ENCODE results near the gene CASP2. TPM values are rescaled to one million over a fixed set of nuclear protein-coding genes. Genes with fewer than 3 reads are reported as not detected.

Gene CASP2
- total RNA-seq, 1 donor from 2014 or later: 39.8 TPM

DNA sequence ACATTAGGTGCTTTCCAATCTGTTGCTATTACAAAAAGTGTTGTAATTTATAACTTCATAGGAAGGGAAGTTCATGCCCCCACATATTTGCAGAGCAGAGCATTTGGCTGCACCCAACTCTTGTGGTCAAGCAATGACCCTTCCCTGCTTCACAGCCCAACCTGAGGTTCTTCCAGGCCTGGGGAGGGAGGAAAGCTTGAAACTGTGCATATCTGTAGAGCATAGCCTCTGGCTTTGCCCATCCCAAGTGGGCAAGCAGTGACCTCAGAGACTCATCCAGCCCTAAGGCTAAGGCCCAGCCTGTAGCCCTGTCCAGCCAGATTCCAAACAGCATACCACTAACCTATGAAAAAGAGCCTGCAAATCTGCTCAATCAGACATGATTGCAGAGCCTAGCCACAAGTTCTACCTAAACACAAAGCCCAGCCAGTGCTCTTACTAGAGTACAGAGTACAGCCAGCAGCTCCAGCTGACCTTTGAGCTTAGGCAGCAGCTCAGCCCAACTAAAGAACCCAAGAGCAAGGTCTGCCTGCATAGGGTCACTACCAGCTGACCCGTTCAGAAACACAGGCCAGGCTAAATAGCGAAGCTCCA is 39.3 kb upstream of the CASP2 start:
- H3K27ac Mint-ChIP-seq: no peak overlapping the region
- no peak overlapping the region for H3K4me2 ChIP-seq
- H3K36me3 ChIP-seq: no peaks in the 10 kb centered on the region
- no peaks in the 10 kb centered on the region for H3K4me1 ChIP-seq
- no peak overlapping the region for H2AFZ ChIP-seq (replicated peaks)
- no peaks in the 10 kb centered on the region for H3K9me3 ChIP-seq (ENCODE audit: low read depth)
- no peak overlapping the region for H3K4me3 Mint-ChIP-seq
- H4K20me1 ChIP-seq (ENCODE audit: low read depth): no peaks in the 10 kb centered on the region
- peaks cover 12% of the 10 kb centered on the region for H3K9me3 Mint-ChIP-seq
- no peak for TF ChIP-seq EZH2 (IDR thresholded peaks at IDR 0.05)
- TF ChIP-seq, protein P1, sequence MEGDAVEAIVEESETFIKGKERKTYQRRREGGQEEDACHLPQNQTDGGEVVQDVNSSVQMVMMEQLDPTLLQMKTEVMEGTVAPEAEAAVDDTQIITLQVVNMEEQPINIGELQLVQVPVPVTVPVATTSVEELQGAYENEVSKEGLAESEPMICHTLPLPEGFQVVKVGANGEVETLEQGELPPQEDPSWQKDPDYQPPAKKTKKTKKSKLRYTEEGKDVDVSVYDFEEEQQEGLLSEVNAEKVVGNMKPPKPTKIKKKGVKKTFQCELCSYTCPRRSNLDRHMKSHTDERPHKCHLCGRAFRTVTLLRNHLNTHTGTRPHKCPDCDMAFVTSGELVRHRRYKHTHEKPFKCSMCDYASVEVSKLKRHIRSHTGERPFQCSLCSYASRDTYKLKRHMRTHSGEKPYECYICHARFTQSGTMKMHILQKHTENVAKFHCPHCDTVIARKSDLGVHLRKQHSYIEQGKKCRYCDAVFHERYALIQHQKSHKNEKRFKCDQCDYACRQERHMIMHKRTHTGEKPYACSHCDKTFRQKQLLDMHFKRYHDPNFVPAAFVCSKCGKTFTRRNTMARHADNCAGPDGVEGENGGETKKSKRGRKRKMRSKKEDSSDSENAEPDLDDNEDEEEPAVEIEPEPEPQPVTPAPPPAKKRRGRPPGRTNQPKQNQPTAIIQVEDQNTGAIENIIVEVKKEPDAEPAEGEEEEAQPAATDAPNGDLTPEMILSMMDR (IDR thresholded peaks at IDR 0.05): no peak
- no peak for TF ChIP-seq EZH2phosphoT487 (IDR thresholded peaks at IDR 0.05)
- H3K4me3 ChIP-seq: no peak overlapping the region
- no peaks in the 10 kb centered on the region for H3K79me2 ChIP-seq (ENCODE audit: low read depth)
- no peaks in the 10 kb centered on the region for H3K27me3 Mint-ChIP-seq (ENCODE audit: insufficient read depth, low read depth)
- H3K4me1 Mint-ChIP-seq: peaks cover 2% of the 10 kb centered on the region
- H3F3A ChIP-seq (ENCODE audit: low read depth): no peaks in the 10 kb centered on the region
- H3K36me3 Mint-ChIP-seq: no peaks in the 10 kb centered on the region
- H3K27me3 ChIP-seq: peaks cover 25% of the 10 kb centered on the region
- H3K9ac ChIP-seq: no peak overlapping the region
- no peak overlapping the region for H3K27ac ChIP-seq
- no peak for DNase-seq (ENCODE audit: low spot score)

DNA sequence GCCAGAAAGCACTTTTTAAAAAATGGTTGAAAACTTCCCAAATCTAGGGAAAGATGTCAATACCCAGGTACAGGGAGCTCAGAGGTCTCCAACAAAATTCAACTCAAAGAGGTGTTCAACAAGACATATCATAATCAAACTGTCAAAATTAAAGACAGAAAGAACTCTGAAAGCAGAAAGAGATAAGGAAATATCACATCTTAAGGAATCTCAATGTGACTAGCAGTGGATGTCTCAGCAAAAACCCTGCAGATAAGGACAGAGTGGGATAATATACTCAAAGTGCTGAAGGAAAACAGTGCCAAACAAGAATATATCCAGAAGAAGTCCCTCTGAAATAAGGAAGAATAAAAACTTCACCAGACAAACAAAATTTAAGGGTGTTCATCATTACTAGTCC is 38.0 kb upstream of the CASP2 start:
- H3K9ac ChIP-seq: no peak overlapping the region
- H3K4me1 Mint-ChIP-seq: no peaks in the 10 kb centered on the region

DNA sequence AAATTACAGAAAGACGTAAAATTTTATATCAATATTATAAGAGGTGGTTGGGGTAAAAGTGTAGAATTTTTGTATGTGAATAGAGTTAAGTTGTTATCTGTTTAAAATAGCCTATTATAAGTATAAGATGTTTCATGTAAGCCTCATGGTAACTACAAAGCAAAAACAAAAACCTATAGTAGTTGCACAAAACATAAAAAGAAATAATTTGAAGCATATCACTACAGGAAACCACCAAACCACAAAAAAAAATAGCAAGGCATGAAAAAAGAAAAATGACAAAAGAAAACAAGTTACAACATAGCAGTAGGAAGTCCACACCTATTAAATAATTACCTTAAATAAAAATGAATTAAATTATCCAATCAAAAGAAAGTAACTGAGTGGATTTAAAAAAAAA is 37.3 kb upstream of the CASP2 start:
- Mint-ChIP-seq H3K4me1 (no peaks in the 10 kb centered on the region), H3K27me3 (ENCODE audit: insufficient read depth, low read depth) (no peaks in the 10 kb centered on the region), H3K27ac (no peak overlapping the region), H3K36me3 (no peaks in the 10 kb centered on the region), H3K9me3 (peaks cover 16% of the 10 kb centered on the region), H3K4me3 (no peak overlapping the region)
- H3K9me3 ChIP-seq (ENCODE audit: low read depth): no peaks in the 10 kb centered on the region
- H3K27me3 ChIP-seq: peaks cover 14% of the 10 kb centered on the region
- no peak overlapping the region for H3K9ac ChIP-seq
- H3F3A ChIP-seq (ENCODE audit: low read depth): no peaks in the 10 kb centered on the region
- no peak for TF ChIP-seq EZH2phosphoT487 (IDR thresholded peaks at IDR 0.05)
- no peaks in the 10 kb centered on the region for H3K4me1 ChIP-seq
- no peaks in the 10 kb centered on the region for H4K20me1 ChIP-seq (ENCODE audit: low read depth)
- H3K4me3 ChIP-seq: no peak overlapping the region
- H2AFZ ChIP-seq (replicated peaks): no peak overlapping the region
- no peak overlapping the region for H3K27ac ChIP-seq
- H3K79me2 ChIP-seq (ENCODE audit: low read depth): no peaks in the 10 kb centered on the region
- H3K36me3 ChIP-seq: no peaks in the 10 kb centered on the region
- H3K4me2 ChIP-seq: no peak overlapping the region
- DNase-seq (ENCODE audit: low spot score): no peak

More for the DNA sequence above, 38.0 kb upstream of the CASP2 start:
- no peaks in the 10 kb centered on the region for H3K4me1 ChIP-seq
- no peak overlapping the region for H3K27ac ChIP-seq
- Mint-ChIP-seq H3K27ac (no peak overlapping the region), H3K9me3 (peaks cover 16% of the 10 kb centered on the region), H3K27me3 (ENCODE audit: insufficient read depth, low read depth) (no peaks in the 10 kb centered on the region), H3K4me3 (no peak overlapping the region), H3K36me3 (no peaks in the 10 kb centered on the region)
- H3K79me2 ChIP-seq (ENCODE audit: low read depth): no peaks in the 10 kb centered on the region
- no peak for DNase-seq (ENCODE audit: low spot score)
- no peaks in the 10 kb centered on the region for H3K36me3 ChIP-seq
- H3K4me3 ChIP-seq: no peak overlapping the region
- no peak for TF ChIP-seq EZH2 (IDR thresholded peaks at IDR 0.05)
- TF ChIP-seq, protein P1 (IDR thresholded peaks at IDR 0.05): no peak
- no peak for TF ChIP-seq EZH2phosphoT487 (IDR thresholded peaks at IDR 0.05)
- H3F3A ChIP-seq (ENCODE audit: low read depth): no peaks in the 10 kb centered on the region
- no peaks in the 10 kb centered on the region for H3K9me3 ChIP-seq (ENCODE audit: low read depth)
- no peak overlapping the region for H2AFZ ChIP-seq (replicated peaks)
- H3K4me2 ChIP-seq: no peak overlapping the region
- H4K20me1 ChIP-seq (ENCODE audit: low read depth): no peaks in the 10 kb centered on the region
- H3K27me3 ChIP-seq: peaks cover 14% of the 10 kb centered on the region

DNA sequence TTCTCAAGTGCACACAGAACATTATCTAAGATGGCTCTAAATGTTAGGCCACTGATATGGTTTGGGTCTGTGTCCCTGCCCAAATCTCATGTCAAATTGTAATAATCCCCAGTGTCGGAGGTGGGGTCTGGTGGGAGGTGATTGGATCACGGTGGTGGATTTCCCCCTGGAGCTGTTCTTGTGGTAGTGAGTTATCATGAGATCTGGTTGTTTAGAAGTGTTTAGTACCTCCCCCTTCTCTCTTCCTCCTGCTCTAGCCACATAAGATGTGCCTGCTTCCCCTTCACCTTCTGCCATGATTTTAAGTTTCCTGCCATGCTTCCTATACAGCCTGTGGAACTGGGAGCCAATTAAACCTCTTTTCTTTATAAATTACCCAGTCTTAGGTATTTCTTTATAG is 36.1 kb upstream of the CASP2 start:
- Histone ChIP-seq H3K9ac (no peak overlapping the region), H3K27me3 (peaks cover 10% of the 10 kb centered on the region), H4K20me1 (ENCODE audit: low read depth) (no peaks in the 10 kb centered on the region), H3K27ac (no peak overlapping the region), H3K79me2 (ENCODE audit: low read depth) (no peaks in the 10 kb centered on the region), H2AFZ (replicated peaks) (no peak overlapping the region), H3K4me2 (no peak overlapping the region), H3F3A (ENCODE audit: low read depth) (no peaks in the 10 kb centered on the region), H3K4me3 (no peak overlapping the region), H3K9me3 (ENCODE audit: low read depth) (no peaks in the 10 kb centered on the region), H3K4me1 (no peaks in the 10 kb centered on the region), H3K36me3 (no peaks in the 10 kb centered on the region)
- no peak for DNase-seq (ENCODE audit: low spot score)
- H3K4me1 Mint-ChIP-seq: no peaks in the 10 kb centered on the region
- no peaks in the 10 kb centered on the region for H3K36me3 Mint-ChIP-seq
- TF ChIP-seq EZH2phosphoT487 (IDR thresholded peaks at IDR 0.05) (no peak), EZH2 (IDR thresholded peaks at IDR 0.05) (no peak)
- TF ChIP-seq, protein P1 (IDR thresholded peaks at IDR 0.05): no peak
- H3K9me3 Mint-ChIP-seq: peaks cover 16% of the 10 kb centered on the region
- H3K4me3 Mint-ChIP-seq: no peak overlapping the region
- H3K27ac Mint-ChIP-seq: no peak overlapping the region
- H3K27me3 Mint-ChIP-seq (ENCODE audit: insufficient read depth, low read depth): no peaks in the 10 kb centered on the region

All from neural progenitor cell (in vitro differentiated cells).